Measurements from ENCODE around the gene TTC31. TPM values are rescaled to one million over a fixed set of nuclear protein-coding genes. Genes with fewer than 3 reads are reported as not detected.

The TTC31 gene
- total and polyA plus RNA-seq, 2 experiments from 2014 or later: 15.9 to 20.4 TPM

- Histone ChIP-seq H3K4me2 (ENCODE audit: unreplicated experiment) (no peak overlapping the region), H2AFZ (no peak overlapping the region), H3K4me1 (ENCODE audit: insufficient read depth) (no peaks in the 10 kb centered on the region; the same call in 1 of the 2 replicates), H3K9me3 (ENCODE audit: low read depth) (no peaks in the 10 kb centered on the region), H3K27ac (no peak overlapping the region), H3K9ac (no peak overlapping the region), H3K79me2 (ENCODE audit: insufficient read depth) (peaks cover 32% of the 10 kb centered on the region), H3K36me3 (ENCODE audit: low read depth) (no peaks in the 10 kb centered on the region), H3F3A (ENCODE audit: insufficient read depth) (no peaks in the 10 kb centered on the region), H4K20me1 (ENCODE audit: insufficient read depth) (no peaks in the 10 kb centered on the region), H3K27me3 (replicated peaks; ENCODE audit: insufficient read depth) (no peaks in the 10 kb centered on the region), H3K9me2 (ENCODE audit: insufficient read depth) (no peaks in the 10 kb centered on the region), H3K4me3 (no peak overlapping the region)
- DNase-seq: no peak
- 100% methylated on average over 1 of the region's 1 CpG for WGBS, 2 experiments (ENCODE audit: low coverage in 1 of 2, low lambda C conversion rate in 2 of 2, missing lambda C conversion rate in 2 of 2)
- in situ Hi-C loops (cut with MboI): no loop called here
- no peak for TF ChIP-seq EZH2phosphoT487 (IDR thresholded peaks at IDR 0.05; ENCODE audit: insufficient read depth, low read depth)
These were observed 44.6 kb upstream of the TTC31 start for GRCh38 chr2:74438248-74438647.

- Histone ChIP-seq H4K20me1 (ENCODE audit: insufficient read depth) (no peaks in the 10 kb centered on the region), H3K27ac (peak overlapping the region; percentile 34), H3K9me3 (ENCODE audit: low read depth) (no peaks in the 10 kb centered on the region), H3K9ac (peak overlapping the region; percentile 79), H2AFZ (peak overlapping the region; percentile 86), H3K9me2 (ENCODE audit: insufficient read depth) (no peaks in the 10 kb centered on the region), H3K79me2 (ENCODE audit: insufficient read depth) (peaks cover 32% of the 10 kb centered on the region), H3K36me3 (ENCODE audit: low read depth) (no peaks in the 10 kb centered on the region), H3K4me3 (peak overlapping the region; percentile 79), H3K27me3 (replicated peaks; ENCODE audit: insufficient read depth) (no peaks in the 10 kb centered on the region), H3K4me2 (ENCODE audit: unreplicated experiment) (peak overlapping the region; percentile 93), H3F3A (ENCODE audit: insufficient read depth) (0 out of 2 replicates have a peak, but pooled peaks cover 4% of the 10 kb centered on the region), H3K4me1 (ENCODE audit: insufficient read depth) (peaks cover 4% of the 10 kb centered on the region; the same call in 1 of the 2 replicates)
- WGBS, 2 experiments (ENCODE audit: low coverage in 1 of 2, low lambda C conversion rate in 2 of 2, missing lambda C conversion rate in 2 of 2): 0 to 5% methylated on average over 3 of the region's 3 CpGs
- in situ Hi-C loops (cut with MboI): no loop called here
- no peak for DNase-seq
- TF ChIP-seq EZH2phosphoT487 (IDR thresholded peaks at IDR 0.05; ENCODE audit: insufficient read depth, low read depth) (no peak), EZH2 (IDR thresholded peaks at IDR 0.05; ENCODE audit: insufficient read depth, poor library complexity, severe bottlenecking) (no peak)
These were observed 43.5 kb upstream of the TTC31 start for GRCh38 chr2:74439373-74439772.

GRCh38 chr2:74439803-74440377, 43.0 kb upstream of the TTC31 start:
- DNase-seq: peak; percentile 81
- Histone ChIP-seq H3K4me3 (peak overlapping the region; percentile 79), H3F3A (ENCODE audit: insufficient read depth) (0 out of 2 replicates have a peak, but pooled peaks cover 4% of the 10 kb centered on the region), H3K79me2 (ENCODE audit: insufficient read depth) (peaks cover 32% of the 10 kb centered on the region), H3K27me3 (replicated peaks; ENCODE audit: insufficient read depth) (no peaks in the 10 kb centered on the region), H3K27ac (peak overlapping the region; percentile 34), H3K9me3 (ENCODE audit: low read depth) (no peaks in the 10 kb centered on the region), H3K4me1 (ENCODE audit: insufficient read depth) (peaks cover 4% of the 10 kb centered on the region; the same call in 1 of the 2 replicates), H2AFZ (peak overlapping the region; percentile 86), H3K9ac (peak overlapping the region; percentile 79), H3K4me2 (ENCODE audit: unreplicated experiment) (peak overlapping the region; percentile 93), H3K36me3 (ENCODE audit: low read depth) (no peaks in the 10 kb centered on the region), H3K9me2 (ENCODE audit: insufficient read depth) (no peaks in the 10 kb centered on the region), H4K20me1 (ENCODE audit: insufficient read depth) (no peaks in the 10 kb centered on the region)
- in situ Hi-C loops (cut with MboI): no loop called here
- TF ChIP-seq EZH2 (IDR thresholded peaks at IDR 0.05; ENCODE audit: insufficient read depth, poor library complexity, severe bottlenecking) (no peak), EZH2phosphoT487 (IDR thresholded peaks at IDR 0.05; ENCODE audit: insufficient read depth, low read depth) (no peak)
- 2% methylated on average over 12 to 14 of the region's 14 CpGs for WGBS, 2 experiments (ENCODE audit: low coverage in 1 of 2, low lambda C conversion rate in 2 of 2, missing lambda C conversion rate in 2 of 2)

GRCh38 chr2:74440378-74441169, 42.3 kb upstream of the TTC31 start:
- peaks cover 32% of the 10 kb centered on the region for H3K79me2 ChIP-seq (ENCODE audit: insufficient read depth)

More at GRCh38 chr2:74440378-74441169, 42.3 kb upstream of the TTC31 start:
- peak overlapping the region; percentile 79 for H3K9ac ChIP-seq
- no peaks in the 10 kb centered on the region for H3K9me2 ChIP-seq (ENCODE audit: insufficient read depth)
- no peaks in the 10 kb centered on the region for H3K27me3 ChIP-seq (replicated peaks; ENCODE audit: insufficient read depth)
- H3F3A ChIP-seq (ENCODE audit: insufficient read depth): 0 out of 2 replicates have a peak, but pooled peaks cover 4% of the 10 kb centered on the region
- H3K4me2 ChIP-seq (ENCODE audit: unreplicated experiment): peak overlapping the region; percentile 93
- no peaks in the 10 kb centered on the region for H3K36me3 ChIP-seq (ENCODE audit: low read depth)
- peaks cover 4% of the 10 kb centered on the region; the same call in 1 of the 2 replicates for H3K4me1 ChIP-seq (ENCODE audit: insufficient read depth)
- H3K9me3 ChIP-seq (ENCODE audit: low read depth): no peaks in the 10 kb centered on the region
- H4K20me1 ChIP-seq (ENCODE audit: insufficient read depth): no peaks in the 10 kb centered on the region
- peak overlapping the region; percentile 79 for H3K4me3 ChIP-seq
- TF ChIP-seq EZH2phosphoT487 (IDR thresholded peaks at IDR 0.05; ENCODE audit: insufficient read depth, low read depth): no peak
- no peak for TF ChIP-seq EZH2 (IDR thresholded peaks at IDR 0.05; ENCODE audit: insufficient read depth, poor library complexity, severe bottlenecking)
- WGBS, 2 experiments (ENCODE audit: low coverage in 1 of 2, low lambda C conversion rate in 2 of 2, missing lambda C conversion rate in 2 of 2): 8 to 14% methylated on average over 22 to 45 of the region's 45 CpGs
- in situ Hi-C loops (cut with MboI): no loop called here
- peak; percentile 93 for DNase-seq
- peak overlapping the region; percentile 86 for H2AFZ ChIP-seq
- H3K27ac ChIP-seq: peak overlapping the region; percentile 34

All from GM23248 (cell line).